ENCODE results near the gene ARHGAP31. TPM values are rescaled to one million over a fixed set of nuclear protein-coding genes. Genes with fewer than 3 reads are reported as not detected.

Gene ARHGAP31
- total and polyA plus RNA-seq, 2 donors (not counting 1 experiment from before 2014, with no cell fraction given) = 3.5 to 8.1 TPM

DNA sequence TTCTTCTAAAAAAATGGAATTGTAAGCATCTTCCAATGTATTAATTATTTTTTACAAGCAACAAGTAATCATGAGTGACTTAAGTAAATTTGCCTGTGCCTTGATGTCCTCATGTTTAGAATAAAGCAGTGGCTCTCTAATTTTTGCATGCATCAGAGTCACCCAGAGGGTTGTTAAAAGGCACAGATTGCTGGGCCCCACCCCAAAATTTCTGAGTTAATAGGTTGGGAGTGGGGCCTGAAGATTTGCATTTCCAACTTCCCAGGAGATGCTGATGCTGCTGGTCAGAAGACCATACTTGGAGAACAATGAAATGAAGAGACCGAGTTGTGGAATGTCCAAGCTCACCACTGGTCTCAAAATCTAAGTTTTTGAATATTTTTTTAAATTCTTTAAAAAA lies 70.2 kb downstream of the ARHGAP31 start:
- Histone ChIP-seq H3K4me1 (ENCODE audit: control insufficient read depth, extremely low read depth, insufficient read depth, low read length) (no peaks in the 10 kb centered on the region), H2AFZ (ENCODE audit: low read length) (no peak overlapping the region), H3K4me2 (ENCODE audit: extremely low read depth, insufficient read depth, low read length) (no peak overlapping the region), H3K27me3 (ENCODE audit: control insufficient read depth, insufficient read depth, low read length) (no peaks in the 10 kb centered on the region), H3K9ac (ENCODE audit: insufficient read depth, low read length) (no peak overlapping the region), H4K20me1 (ENCODE audit: control insufficient read depth, extremely low read depth, insufficient read depth, low read length) (no peaks in the 10 kb centered on the region), H3K79me2 (ENCODE audit: control insufficient read depth, insufficient read depth, low read length) (no peaks in the 10 kb centered on the region), H3K4me3 (replicated peaks in 1 of 4; ENCODE audit: control extremely low read depth in 1 of 4, insufficient read depth in 1 of 4, low read depth in 3 of 4, low read length in 4 of 4) (no peak overlapping the region), H3K9me3 (ENCODE audit: control insufficient read depth, insufficient read depth, low read depth, low read length) (no peaks in the 10 kb centered on the region), H3K27ac (ENCODE audit: insufficient read depth, low read length) (no peak overlapping the region), H3K36me3 (ENCODE audit: control insufficient read depth, insufficient read depth, low read length) (no peaks in the 10 kb centered on the region)
- TF ChIP-seq EZH2 (IDR thresholded peaks at IDR 0.05; ENCODE audit: low read length, missing control alignments) = no peak
- TF ChIP-seq, protein P1, sequence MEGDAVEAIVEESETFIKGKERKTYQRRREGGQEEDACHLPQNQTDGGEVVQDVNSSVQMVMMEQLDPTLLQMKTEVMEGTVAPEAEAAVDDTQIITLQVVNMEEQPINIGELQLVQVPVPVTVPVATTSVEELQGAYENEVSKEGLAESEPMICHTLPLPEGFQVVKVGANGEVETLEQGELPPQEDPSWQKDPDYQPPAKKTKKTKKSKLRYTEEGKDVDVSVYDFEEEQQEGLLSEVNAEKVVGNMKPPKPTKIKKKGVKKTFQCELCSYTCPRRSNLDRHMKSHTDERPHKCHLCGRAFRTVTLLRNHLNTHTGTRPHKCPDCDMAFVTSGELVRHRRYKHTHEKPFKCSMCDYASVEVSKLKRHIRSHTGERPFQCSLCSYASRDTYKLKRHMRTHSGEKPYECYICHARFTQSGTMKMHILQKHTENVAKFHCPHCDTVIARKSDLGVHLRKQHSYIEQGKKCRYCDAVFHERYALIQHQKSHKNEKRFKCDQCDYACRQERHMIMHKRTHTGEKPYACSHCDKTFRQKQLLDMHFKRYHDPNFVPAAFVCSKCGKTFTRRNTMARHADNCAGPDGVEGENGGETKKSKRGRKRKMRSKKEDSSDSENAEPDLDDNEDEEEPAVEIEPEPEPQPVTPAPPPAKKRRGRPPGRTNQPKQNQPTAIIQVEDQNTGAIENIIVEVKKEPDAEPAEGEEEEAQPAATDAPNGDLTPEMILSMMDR (conservative IDR thresholded peaks at IDR 0.05 in 1 of 2, IDR thresholded peaks at IDR 0.05 in 1 of 2; ENCODE audit: low read depth in 1 of 2, low read length in 2 of 2) = no peak
- DNase-seq (ENCODE audit: low read depth in 2 of 2) = no peak

DNA sequence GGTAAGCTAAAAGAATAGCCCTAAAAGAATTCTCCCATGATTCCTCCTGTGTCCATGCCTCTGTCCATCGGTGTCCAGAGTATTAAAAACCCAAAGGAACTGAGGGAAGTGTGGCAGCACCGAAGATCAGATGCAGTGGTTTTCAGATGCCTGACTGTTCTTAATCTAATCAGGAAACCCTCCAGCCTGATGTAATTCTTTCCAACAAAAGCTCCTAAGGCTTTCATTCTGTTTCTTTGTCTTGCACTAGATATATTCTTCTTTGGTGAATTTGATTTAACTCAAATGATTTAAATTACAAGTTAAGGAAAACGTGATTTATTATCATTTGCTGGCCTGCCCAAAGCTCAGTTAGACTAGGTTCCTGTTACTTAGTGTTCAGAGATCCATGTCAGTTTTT lies 71.2 kb downstream of the ARHGAP31 start:
- Histone ChIP-seq H3K9me3 (ENCODE audit: control insufficient read depth, insufficient read depth, low read depth, low read length) (no peaks in the 10 kb centered on the region), H3K36me3 (ENCODE audit: control insufficient read depth, insufficient read depth, low read length) (no peaks in the 10 kb centered on the region), H3K4me3 (replicated peaks in 1 of 4; ENCODE audit: control extremely low read depth in 1 of 4, insufficient read depth in 1 of 4, low read depth in 3 of 4, low read length in 4 of 4) (no peak overlapping the region), H3K4me1 (ENCODE audit: control insufficient read depth, extremely low read depth, insufficient read depth, low read length) (no peaks in the 10 kb centered on the region), H3K27me3 (ENCODE audit: control insufficient read depth, insufficient read depth, low read length) (no peaks in the 10 kb centered on the region), H3K79me2 (ENCODE audit: control insufficient read depth, insufficient read depth, low read length) (no peaks in the 10 kb centered on the region), H3K4me2 (ENCODE audit: extremely low read depth, insufficient read depth, low read length) (no peak overlapping the region), H3K27ac (ENCODE audit: insufficient read depth, low read length) (no peak overlapping the region), H4K20me1 (ENCODE audit: control insufficient read depth, extremely low read depth, insufficient read depth, low read length) (no peaks in the 10 kb centered on the region), H2AFZ (ENCODE audit: low read length) (no peak overlapping the region), H3K9ac (ENCODE audit: insufficient read depth, low read length) (no peak overlapping the region)
- no peak for DNase-seq (ENCODE audit: low read depth in 2 of 2)
- no peak for TF ChIP-seq EZH2 (IDR thresholded peaks at IDR 0.05; ENCODE audit: low read length, missing control alignments)
- TF ChIP-seq, protein P1 (conservative IDR thresholded peaks at IDR 0.05 in 1 of 2, IDR thresholded peaks at IDR 0.05 in 1 of 2; ENCODE audit: low read depth in 1 of 2, low read length in 2 of 2) = no peak

DNA sequence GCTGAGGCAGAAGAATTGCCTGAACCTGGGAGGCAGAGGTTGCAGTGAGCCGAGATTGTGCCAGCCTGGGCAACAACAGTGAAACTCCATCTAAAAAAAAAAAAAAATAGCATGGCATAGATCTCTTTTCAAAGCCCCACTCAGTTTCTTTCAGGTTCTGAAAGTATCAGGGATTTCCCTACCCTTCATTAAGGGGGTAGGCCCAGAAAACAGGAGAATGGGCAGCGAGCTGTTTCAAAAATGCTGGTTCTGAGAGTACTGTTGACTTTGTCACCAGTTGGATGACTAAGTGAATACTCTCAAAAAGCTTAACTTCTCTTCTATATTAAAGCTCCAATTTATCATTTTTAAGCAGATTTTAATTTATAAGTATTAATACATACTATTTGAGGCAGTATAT lies 72.8 kb downstream of the ARHGAP31 start:
- Histone ChIP-seq H3K27ac (ENCODE audit: insufficient read depth, low read length) (no peak overlapping the region), H3K4me2 (ENCODE audit: extremely low read depth, insufficient read depth, low read length) (no peak overlapping the region), H3K36me3 (ENCODE audit: control insufficient read depth, insufficient read depth, low read length) (no peaks in the 10 kb centered on the region), H3K4me3 (replicated peaks in 1 of 4; ENCODE audit: control extremely low read depth in 1 of 4, insufficient read depth in 1 of 4, low read depth in 3 of 4, low read length in 4 of 4) (no peak overlapping the region), H3K9ac (ENCODE audit: insufficient read depth, low read length) (no peak overlapping the region), H3K9me3 (ENCODE audit: control insufficient read depth, insufficient read depth, low read depth, low read length) (no peaks in the 10 kb centered on the region), H3K79me2 (ENCODE audit: control insufficient read depth, insufficient read depth, low read length) (no peaks in the 10 kb centered on the region), H4K20me1 (ENCODE audit: control insufficient read depth, extremely low read depth, insufficient read depth, low read length) (no peaks in the 10 kb centered on the region), H3K27me3 (ENCODE audit: control insufficient read depth, insufficient read depth, low read length) (no peaks in the 10 kb centered on the region), H3K4me1 (ENCODE audit: control insufficient read depth, extremely low read depth, insufficient read depth, low read length) (no peaks in the 10 kb centered on the region), H2AFZ (ENCODE audit: low read length) (no peak overlapping the region)
- TF ChIP-seq, protein P1 (conservative IDR thresholded peaks at IDR 0.05 in 1 of 2, IDR thresholded peaks at IDR 0.05 in 1 of 2; ENCODE audit: low read depth in 1 of 2, low read length in 2 of 2) = no peak
- TF ChIP-seq EZH2 (IDR thresholded peaks at IDR 0.05; ENCODE audit: low read length, missing control alignments) = no peak
- DNase-seq (ENCODE audit: low read depth in 2 of 2) = no peak
